Heart left ventricle (tissue), 16 donors: ENCODE results near the gene HEXA. TPM values are rescaled to one million over a fixed set of nuclear protein-coding genes. Genes with fewer than 3 reads are reported as not detected.

Source experiments
- ATAC-seq, 4 donors: fragments of 200-7000 bp; cut with Tn5 transposase; one replicate each; pipeline ENCODE4 v1.9.1; 2020 to 2022; ENCODE audit warnings: moderate library complexity in 4 of 4, mild to moderate bottlenecking in 3 of 4, moderate number of reproducible peaks in 1 of 4
- DNase-seq, 5 donors: peaks; one replicate each; pipeline ENCODE4 v3.0.0-alpha.2; 2020
- H3K27ac ChIP-seq, 12 donors: fragments of 200-600 bp; sonication (generic) in 4 of 12; one replicate each; pipeline versions ENCODE4 v1.5.0 to v1.8.0; 2016 to 2022; ENCODE audit warnings: mild to moderate bottlenecking in 2 of 12
- H3K27me3 ChIP-seq, 9 donors: fragments of 200-600 bp; sonication (generic) in 2 of 9; one replicate each; pipeline versions ENCODE4 v1.5.1 to v1.8.0; 2016 to 2022; ENCODE audit warnings: mild to moderate bottlenecking in 3 of 9
- H3K36me3 ChIP-seq, 9 donors: fragments of 200-600 bp; sonication (generic) in 2 of 9; one replicate each; pipeline versions ENCODE4 v1.5.0 to v1.8.0; 2018 to 2022; ENCODE audit warnings: mild to moderate bottlenecking in 2 of 9
- H3K4me1 ChIP-seq, 12 donors: fragments of 200-600 bp; sonication (generic) in 4 of 12; one replicate each; pipeline versions ENCODE4 v1.5.0 to v1.8.0; 2016 to 2022; ENCODE audit warnings: mild to moderate bottlenecking in 3 of 12
- H3K4me3 ChIP-seq, 12 donors: fragments of 200-600 bp; sonication (generic) in 4 of 12; one replicate each; pipeline versions ENCODE4 v1.5.0 to v1.8.0; 2017 to 2022; ENCODE audit warnings: mild to moderate bottlenecking in 9 of 12, moderate library complexity in 4 of 12
- H3K9me3 ChIP-seq, 12 donors: fragments of 200-600 bp; sonication (generic) in 4 of 12; one replicate each; pipeline versions ENCODE4 v1.5.0 to v1.8.0; 2016 to 2022; ENCODE audit warnings: mild to moderate bottlenecking in 1 of 12
- POLR2A ChIP-seq, 2 donors: fragments of 450-650 bp; IDR thresholded peaks; one replicate each; pipeline ENCODE4 v1.6.1; 2017; ENCODE audit warnings: antibody characterized with exemption in 2 of 2, mild to moderate bottlenecking in 2 of 2, moderate library complexity in 2 of 2
- WGBS, 4 donors: extraction: QIAGEN DNeasy Blood & Tissue Kit in 2 of 4; methylation state at CpG; one replicate each; pipeline versions ENCODE4 v1.1.5 to v1.1.7; 2013 to 2018; 5-methylcytosine and 5-hydroxymethylcytosine counted together
- intact Hi-C, 10 donors: fragments of 100-400 bp; cut with DNase I; formaldehyde crosslinking; loops; one replicate each; pipeline versions ENCODE4 v1.11.1 to v1.14.2; 2022
- polyA plus RNA-seq, 2 donors: library from polyadenylated mRNA; stranded (reverse); fragments of 200-250 nt; gene quantifications; one replicate each; pipeline ENCODE4 v1.2.3, GENCODE V29; 2013
- total RNA-seq, 9 donors: library from RNA; depleted of rRNA in 2 of 9; stranded (reverse); fragments of >200 nt in 2 of 9; fragmentation: NEBNext Ultra II Directional in 3 of 9; extraction: Animal tissue kit (Norgen Biotek cat#: 25700) in 3 of 9; gene quantifications; one replicate each; pipeline versions ENCODE4 v1.1.0 to v1.2.4, GENCODE V29; 2016 to 2023
- TF ChIP-seq, protein P1 (sequence below), 12 donors: fragments of 200-600 bp; sonication (generic) in 4 of 12; IDR thresholded peaks; one replicate each; pipeline versions ENCODE4 v1.5.0 to v1.8.0; 2018 to 2022; ENCODE audit warnings: antibody characterized with exemption in 12 of 12, mild to moderate bottlenecking in 5 of 12
- donor health status: ischemic (EF 13 %, LVEDD 7.1; RV severe dilation, severe dysfunction).
- donor health status: healthy with polysubstance abuse.
- donor health status: DM: no; HTN: yes; CAD: no.
- donor health status: DM: no; HTN: no; CAD: no.
- donor health status: ischemic (EF 25% LVEDD 6.9; RV normal size, moderate dysfunction).
- donor health status: ischemic (EF 25% LVEDD 5.7; RV mildly dilated, moderate dysfunction).
- donor health status: healthy.
- donor health status: DM: yes; HTN: yes; CAD: no.
- donor health status: ischemic (EF 35%, LVEDD 5.7; RV mildly dilated, moderate dysfunction).
- donor health status: nonischemic (EF 11% LVEDD 7.7; RV severe dilation, severe dysfunction).
- donor health status: DM: yes; HTN: yes; CAD: no.
- donor health status: PGD.
- donor health status: ischemic (EF 29% LVEDD 5.4; RV normal size, mild dysfunction).
- donor health status: nonischemic (EF 23%, LVEDD 6.1; RV moderate dilation, normal function).

Gene HEXA
- total and polyA plus RNA-seq, 11 donors: 40.8 to 181 (median 71.3) TPM

GRCh38 chr15:72345806-72346205 lies 30.0 kb downstream of the HEXA start:
- no peak overlapping the region for H3K4me3 ChIP-seq
- H3K27ac ChIP-seq: no peak overlapping the region
- WGBS, 4 donors: 81 to 96% (median 90%) methylated on average over 3 of the region's 3 CpGs
- DNase-seq: no peak
- ATAC-seq: no peak
- no peaks in the 10 kb centered on the region for H3K4me1 ChIP-seq
- no peak for TF ChIP-seq POLR2A (IDR thresholded peaks at IDR 0.05)
- TF ChIP-seq, protein P1, sequence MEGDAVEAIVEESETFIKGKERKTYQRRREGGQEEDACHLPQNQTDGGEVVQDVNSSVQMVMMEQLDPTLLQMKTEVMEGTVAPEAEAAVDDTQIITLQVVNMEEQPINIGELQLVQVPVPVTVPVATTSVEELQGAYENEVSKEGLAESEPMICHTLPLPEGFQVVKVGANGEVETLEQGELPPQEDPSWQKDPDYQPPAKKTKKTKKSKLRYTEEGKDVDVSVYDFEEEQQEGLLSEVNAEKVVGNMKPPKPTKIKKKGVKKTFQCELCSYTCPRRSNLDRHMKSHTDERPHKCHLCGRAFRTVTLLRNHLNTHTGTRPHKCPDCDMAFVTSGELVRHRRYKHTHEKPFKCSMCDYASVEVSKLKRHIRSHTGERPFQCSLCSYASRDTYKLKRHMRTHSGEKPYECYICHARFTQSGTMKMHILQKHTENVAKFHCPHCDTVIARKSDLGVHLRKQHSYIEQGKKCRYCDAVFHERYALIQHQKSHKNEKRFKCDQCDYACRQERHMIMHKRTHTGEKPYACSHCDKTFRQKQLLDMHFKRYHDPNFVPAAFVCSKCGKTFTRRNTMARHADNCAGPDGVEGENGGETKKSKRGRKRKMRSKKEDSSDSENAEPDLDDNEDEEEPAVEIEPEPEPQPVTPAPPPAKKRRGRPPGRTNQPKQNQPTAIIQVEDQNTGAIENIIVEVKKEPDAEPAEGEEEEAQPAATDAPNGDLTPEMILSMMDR (IDR thresholded peaks at IDR 0.05): no peak
- no peaks in the 10 kb centered on the region for H3K27me3 ChIP-seq
- no peaks in the 10 kb centered on the region for H3K9me3 ChIP-seq
- intact Hi-C loops: loop anchor here in 2 of 10 donors (10.0 kb wide), 2 partner anchors 189 to 259 kb away; no protein-coding TSS in a partner anchor
- peaks cover 0 to 96% (median 85%) of the 10 kb centered on the region in 9 donors for H3K36me3 ChIP-seq

DNA sequence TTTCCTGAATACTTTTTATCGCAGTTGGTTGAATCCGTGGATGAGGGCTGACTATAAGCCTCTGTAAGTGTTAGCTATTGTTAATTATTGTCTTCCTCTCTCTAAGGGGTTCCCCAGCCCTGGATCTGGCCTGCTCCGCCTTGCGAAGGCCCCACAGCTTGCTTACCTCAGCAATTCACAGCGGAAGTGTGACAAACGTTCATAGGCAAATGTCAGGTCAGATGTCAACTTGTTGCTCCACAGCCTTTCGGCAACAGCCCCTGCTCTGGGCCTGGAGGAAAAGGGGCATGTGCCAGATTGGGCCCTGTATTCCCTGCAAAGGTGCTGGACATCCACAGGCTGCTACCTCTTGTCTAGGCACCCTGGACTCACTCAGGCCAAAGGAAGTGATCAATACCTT lies 30.5 kb downstream of the HEXA start:
- intact Hi-C loops: loop anchor here in 2 of 10 donors (10.0 kb wide), 2 partner anchors 190 to 260 kb away; no protein-coding TSS in a partner anchor
- H3K4me3 ChIP-seq: no peak overlapping the region
- no peak for TF ChIP-seq POLR2A (IDR thresholded peaks at IDR 0.05)
- TF ChIP-seq, protein P1 (IDR thresholded peaks at IDR 0.05): no peak
- H3K36me3 ChIP-seq: peaks cover 0 to 91% (median 79%) of the 10 kb centered on the region in 9 donors
- no peak for DNase-seq
- no peaks in the 10 kb centered on the region for H3K9me3 ChIP-seq
- H3K27ac ChIP-seq: no peak overlapping the region
- no peak for ATAC-seq
- H3K27me3 ChIP-seq: no peaks in the 10 kb centered on the region
- H3K4me1 ChIP-seq: peaks cover 0 to 2% (median 0%) of the 10 kb centered on the region in 12 donors
- 81 to 91% (median 87%) methylated on average over 7 of the region's 7 CpGs for WGBS, 4 donors

- Histone ChIP-seq H3K9me3 (no peaks in the 10 kb centered on the region), H3K4me1 (peaks cover 0 to 8% (median 0%) of the 10 kb centered on the region in 12 donors), H3K27me3 (no peaks in the 10 kb centered on the region), H3K36me3 (peaks cover 0 to 84% (median 74%) of the 10 kb centered on the region in 9 donors), H3K4me3 (no peak overlapping the region), H3K27ac (no peak overlapping the region)
- no peak for DNase-seq
- ATAC-seq: no peak
- intact Hi-C loops: loop anchor here in 2 of 10 donors (10.0 kb wide), 2 partner anchors 190 to 260 kb away; no protein-coding TSS in a partner anchor
- TF ChIP-seq, protein P1 (IDR thresholded peaks at IDR 0.05): no peak
- TF ChIP-seq POLR2A (IDR thresholded peaks at IDR 0.05): no peak
- 33 to 95% (median 89%) methylated on average over 1 of the region's 1 CpG for WGBS, 4 donors
Observed at GRCh38 chr15:72344602-72345001, 31.2 kb downstream of the HEXA start.

DNA sequence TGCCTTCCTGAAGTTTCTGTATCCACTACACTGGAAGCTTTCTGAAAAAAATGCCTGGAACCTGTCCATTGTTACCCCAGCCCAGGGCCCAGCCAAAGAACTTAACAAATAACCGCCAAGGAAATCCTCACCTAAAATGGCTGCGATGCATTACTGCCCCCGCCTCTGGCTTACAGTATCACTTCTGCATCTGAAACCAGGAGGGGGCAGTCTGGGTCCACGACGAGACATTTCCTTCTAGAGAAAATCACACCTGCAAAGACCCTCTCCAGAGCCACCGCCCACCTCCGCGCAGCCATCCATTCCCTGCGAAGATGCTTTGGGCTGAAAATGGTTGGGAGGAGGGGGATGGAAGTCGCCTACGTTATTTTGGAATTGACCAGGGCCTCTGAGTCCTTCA lies 33.4 kb downstream of the HEXA start:
- peaks cover 0 to 21% (median 0%) of the 10 kb centered on the region in 12 donors for H3K4me1 ChIP-seq
- H3K27me3 ChIP-seq: no peaks in the 10 kb centered on the region
- 47 to 66% (median 53%) methylated on average over 11 of the region's 11 CpGs for WGBS, 4 donors
- no peak for DNase-seq
- no peak for TF ChIP-seq POLR2A (IDR thresholded peaks at IDR 0.05)
- TF ChIP-seq, protein P1 (IDR thresholded peaks at IDR 0.05): peak in 11 of 12 donors; percentile 24 to 54 (median 41)
- peaks cover 0 to 69% (median 58%) of the 10 kb centered on the region in 9 donors for H3K36me3 ChIP-seq
- H3K27ac ChIP-seq: no peak overlapping the region
- intact Hi-C loops: loop anchor here in 2 of 10 donors (10.0 kb wide), 2 partner anchors 192 to 262 kb away; no protein-coding TSS in a partner anchor
- no peak overlapping the region for H3K4me3 ChIP-seq
- no peaks in the 10 kb centered on the region for H3K9me3 ChIP-seq
- ATAC-seq: no peak
